ENCODE data around the gene RPS6KA1. TPM values are rescaled to one million over a fixed set of nuclear protein-coding genes. Genes with fewer than 3 reads are reported as not detected.

RPS6KA1 gene
- total and polyA plus RNA-seq, 10 of the 15 experiments (the other 5 are each of a cell fraction or from before 2014, with no cell fraction given), result 5.0 to 136 (median 91.5) TPM

- TF ChIP-seq SPI1 (IDR thresholded peaks at IDR 0.05; ENCODE audit: borderline replicate concordance, insufficient read depth, low read depth, low read length), result peak; percentile 72
- no peak for TF ChIP-seq BCL11A (IDR thresholded peaks at IDR 0.05; ENCODE audit: low read depth, low read length)
- 0 out of 6 replicates have a peak, but pooled peaks of 1 of the 3 experiments have one; percentile 7 for TF ChIP-seq CTCF (IDR thresholded peaks at IDR 0.05 in 2 of 3, conservative IDR thresholded peaks at IDR 0.05 in 1 of 3; ENCODE audit: control insufficient read depth in 2 of 3, extremely low read depth in 1 of 3, insufficient read depth in 1 of 3, low read depth in 3 of 3, low read length in 3 of 3)
- 0 out of 2 replicates have a peak, but pooled peaks have one; percentile 39 for TF ChIP-seq NKRF (conservative IDR thresholded peaks at IDR 0.05)
- no peak for TF ChIP-seq NFYB (IDR thresholded peaks at IDR 0.05; ENCODE audit: insufficient read depth, low read depth, low read length)
- TF ChIP-seq RUNX3 (IDR thresholded peaks at IDR 0.05; ENCODE audit: low read length), result no peak
- peak; percentile 69 to 78 for TF ChIP-seq IKZF2 (IDR thresholded peaks at IDR 0.05)
- TF ChIP-seq MTA2 (IDR thresholded peaks at IDR 0.05; ENCODE audit: low read depth), result peak; percentile 65
- TF ChIP-seq NRF1 (conservative IDR thresholded peaks at IDR 0.05; ENCODE audit: low read depth, low read length), result no peak
- TF ChIP-seq TAF1 (IDR thresholded peaks at IDR 0.05; ENCODE audit: borderline replicate concordance, low read depth, low read length), result no peak
- TF ChIP-seq EED (IDR thresholded peaks at IDR 0.05; ENCODE audit: low read depth), result peak; percentile 79
- TF ChIP-seq GATAD2B (conservative IDR thresholded peaks at IDR 0.05; ENCODE audit: low read depth), result peak; percentile 74
- no peak for TF ChIP-seq PRDM15 (CRISPR knock-in tag; IDR thresholded peaks at IDR 0.05)
- TF ChIP-seq PKNOX1 (IDR thresholded peaks at IDR 0.05), result peak; percentile 44
- no peak for TF ChIP-seq PAX8 (IDR thresholded peaks at IDR 0.05)
- TF ChIP-seq NBN (IDR thresholded peaks at IDR 0.05), result peak; percentile 64
- TF ChIP-seq HDAC6 (IDR thresholded peaks at IDR 0.05; ENCODE audit: unreplicated experiment), result no peak
- no peak for TF ChIP-seq ZNF274 (IDR thresholded peaks at IDR 0.05; ENCODE audit: insufficient read depth, insufficient read length)
- no peak for TF ChIP-seq MTA3 (IDR thresholded peaks at IDR 0.05; ENCODE audit: borderline replicate concordance, low read length)
- TF ChIP-seq FOXK2 (IDR thresholded peaks at IDR 0.05), result no peak
- TF ChIP-seq SIN3A (IDR thresholded peaks at IDR 0.05; ENCODE audit: low read depth, low read length), result no peak
- TF ChIP-seq TCF12 (IDR thresholded peaks at IDR 0.05; ENCODE audit: low read depth, low read length), result 0 out of 2 replicates have a peak, but pooled peaks have one; percentile 10
- peak; percentile 79; the same call in 1 of the 2 replicates for TF ChIP-seq RB1 (IDR thresholded peaks at IDR 0.05; ENCODE audit: borderline replicate concordance)
- no peak for TF ChIP-seq CHD4 (IDR thresholded peaks at IDR 0.05)
Measured at GRCh38 chr1:26542771-26543451, 13.3 kb downstream of the RPS6KA1 start (continued).
